PC-9 (cell line): Measurements from ENCODE around the gene LRP1B. TPM values are rescaled to one million over a fixed set of nuclear protein-coding genes. Genes with fewer than 3 reads are reported as not detected.

Experiments used
- BruUV-seq: library from RNA; stranded (reverse); fragments of 400-500 nt; replicated peaks from 2 replicates; lab custom pipeline; 2021; lab: Mats Ljungman, UMichigan
- CTCF ChIA-PET: fragments of 300-600 bp; sonication (Branson Sonifier 250); formaldehyde crosslinking; loops from one replicate; lab custom pipeline; 2022; ENCODE audit warnings: antibody characterized with exemption; lab: Charles Lee
- POLR2A ChIA-PET: fragments of 300-600 bp; sonication (Branson Sonifier 250); formaldehyde crosslinking; loops from one replicate; lab custom pipeline; 2022; ENCODE audit warnings: antibody characterized with exemption; ENCODE audit not compliant: unreplicated experiment; lab: Charles Lee
- DNase-seq, 2 experiments: peaks; one replicate each; pipeline versions ENCODE4 v3.0.0 to v3.0.0-alpha.2; 2015 to 2022; ENCODE audit warnings: mixed read lengths in 1 of 2
- H2AFZ ChIP-seq: fragments of 200-600 bp; sonication (generic); 2 replicates; pipeline ENCODE4 v1.8.1; 2017; ENCODE audit warnings: antibody characterized with exemption
- H3F3A ChIP-seq: fragments of 200-600 bp; sonication (generic); 2 replicates; pipeline ENCODE4 v1.8.1; 2017; ENCODE audit warnings: antibody characterized with exemption, mild to moderate bottlenecking, low read depth; ENCODE audit not compliant: insufficient read depth
- H3K27ac ChIP-seq: fragments of 200-600 bp; sonication (generic); 2 replicates; pipeline ENCODE4 v1.6.1; 2016; ENCODE audit warnings: mixed run types
- H3K27me3 ChIP-seq: fragments of 200-600 bp; sonication (generic); 2 replicates; pipeline ENCODE4 v1.6.1; 2016; ENCODE audit warnings: low read depth, mixed run types; ENCODE audit not compliant: insufficient read depth
- H3K36me3 ChIP-seq: fragments of 200-600 bp; sonication (generic); 2 replicates; pipeline ENCODE4 v1.6.1; 2016; ENCODE audit warnings: low read depth, mixed run types
- H3K4me1 ChIP-seq: fragments of 200-600 bp; sonication (generic); replicated peaks from 2 replicates; pipeline ENCODE4 v1.6.1; 2016; ENCODE audit warnings: mixed run types; ENCODE audit not compliant: insufficient read depth
- H3K4me2 ChIP-seq: fragments of 200-600 bp; sonication (generic); 2 replicates; pipeline ENCODE4 v1.6.1; 2017; ENCODE audit warnings: mixed run types
- H3K4me3 ChIP-seq: fragments of 200-600 bp; sonication (generic); 2 replicates; pipeline ENCODE4 v1.6.1; 2016; ENCODE audit warnings: mixed run types
- H3K79me2 ChIP-seq: fragments of 200-600 bp; sonication (generic); 2 replicates; pipeline ENCODE4 v1.6.1; 2017; ENCODE audit warnings: low read depth, mixed run types
- H3K9me2 ChIP-seq: fragments of 200-600 bp; sonication (generic); 2 replicates; pipeline ENCODE4 v1.8.1; 2017; ENCODE audit warnings: mild to moderate bottlenecking; ENCODE audit not compliant: insufficient read depth
- H3K9me3 ChIP-seq: fragments of 200-600 bp; sonication (generic); 2 replicates; pipeline ENCODE4 v1.8.1; 2016; ENCODE audit warnings: low read depth; ENCODE audit not compliant: insufficient read depth
- H4K20me1 ChIP-seq: fragments of 200-600 bp; sonication (generic); 2 replicates; pipeline ENCODE4 v1.8.1; 2017; ENCODE audit not compliant: insufficient read depth
- CTCF ChIP-seq: fragments of 200-600 bp; sonication (generic); conservative IDR thresholded peaks from 2 replicates; pipeline ENCODE4 v1.6.1; 2017; ENCODE audit warnings: mixed run types, antibody characterized with exemption, mild to moderate bottlenecking, moderate library complexity
- EZH2 ChIP-seq: fragments of 200-600 bp; sonication (generic); IDR thresholded peaks from 2 replicates; pipeline ENCODE4 v1.8.0; 2017; ENCODE audit warnings: antibody characterized with exemption, low read depth
- intact Hi-C: fragments of 100-400 bp; cut with micrococcal nuclease; formaldehyde crosslinking; loops from one replicate; pipeline ENCODE4 v1.10.0; 2022; ENCODE audit not compliant: unreplicated experiment
- total RNA-seq: library from RNA; stranded (reverse); gene quantifications from 2 replicates; pipeline ENCODE4 v1.2.3, GENCODE V29; 2021

Gene LRP1B
- total RNA-seq, 1 experiment from 2014 or later = 1.7 TPM

- H3K4me1 ChIP-seq = no peaks in the 10 kb centered on the region
- intact Hi-C loops = no loop called here
- H4K20me1 ChIP-seq = no peaks in the 10 kb centered on the region
- no peak overlapping the region for H2AFZ ChIP-seq
- no peaks in the 10 kb centered on the region for H3K9me2 ChIP-seq
- no peak for TF ChIP-seq EZH2
- no peak for TF ChIP-seq CTCF
- ChIA-PET POLR2A (no interaction called here), CTCF (no interaction called here)
- no peak overlapping the region for H3K27ac ChIP-seq
- DNase-seq = no peak
- no peaks in the 10 kb centered on the region for H3K79me2 ChIP-seq
- no peaks in the 10 kb centered on the region for H3K36me3 ChIP-seq
- no TSS peak for BruUV-seq
- no peaks in the 10 kb centered on the region for H3K27me3 ChIP-seq
- no peaks in the 10 kb centered on the region for H3K9me3 ChIP-seq
- no peak overlapping the region for H3K4me2 ChIP-seq
- no peak overlapping the region for H3K4me3 ChIP-seq
- no peaks in the 10 kb centered on the region for H3F3A ChIP-seq
These were observed 1468.3 kb downstream of the LRP1B start for GRCh38 chr2:140662504-140662903.

- CTCF ChIA-PET = no interaction called here
These were observed 1471.8 kb downstream of the LRP1B start for GRCh38 chr2:140658760-140659692.

GRCh38 chr2:140657657-140658056 lies 1473.2 kb downstream of the LRP1B start:
- Histone ChIP-seq H3K27ac (no peak overlapping the region), H3K4me1 (no peaks in the 10 kb centered on the region), H3K27me3 (no peaks in the 10 kb centered on the region), H2AFZ (no peak overlapping the region), H3K36me3 (no peaks in the 10 kb centered on the region), H4K20me1 (no peaks in the 10 kb centered on the region), H3K4me2 (no peak overlapping the region), H3K9me3 (no peaks in the 10 kb centered on the region), H3K4me3 (no peak overlapping the region), H3K79me2 (no peaks in the 10 kb centered on the region), H3F3A (no peaks in the 10 kb centered on the region), H3K9me2 (no peaks in the 10 kb centered on the region)
- no peak for TF ChIP-seq CTCF
- TF ChIP-seq EZH2 = no peak
- intact Hi-C loops = no loop called here
- BruUV-seq = no TSS peak
- POLR2A ChIA-PET = no interaction called here
- no peak for DNase-seq
- CTCF ChIA-PET = no interaction called here

More at GRCh38 chr2:140658760-140659692, 1471.8 kb downstream of the LRP1B start:
- POLR2A ChIA-PET = no interaction called here
- Histone ChIP-seq H3F3A (no peaks in the 10 kb centered on the region), H3K4me1 (no peaks in the 10 kb centered on the region), H3K27ac (no peak overlapping the region), H3K4me2 (no peak overlapping the region), H3K79me2 (no peaks in the 10 kb centered on the region), H3K4me3 (no peak overlapping the region), H3K36me3 (no peaks in the 10 kb centered on the region), H3K9me2 (no peaks in the 10 kb centered on the region), H4K20me1 (no peaks in the 10 kb centered on the region), H2AFZ (no peak overlapping the region), H3K27me3 (no peaks in the 10 kb centered on the region), H3K9me3 (no peaks in the 10 kb centered on the region)
- intact Hi-C loops = no loop called here
- BruUV-seq = no TSS peak
- TF ChIP-seq CTCF (no peak), EZH2 (no peak)
- no peak for DNase-seq
